ENCODE data around the gene LMO7. TPM values are rescaled to one million over a fixed set of nuclear protein-coding genes. Genes with fewer than 3 reads are reported as not detected.

LMO7 gene
- total RNA-seq, 1 experiment from 2014 or later, result 11.8 TPM

DNA sequence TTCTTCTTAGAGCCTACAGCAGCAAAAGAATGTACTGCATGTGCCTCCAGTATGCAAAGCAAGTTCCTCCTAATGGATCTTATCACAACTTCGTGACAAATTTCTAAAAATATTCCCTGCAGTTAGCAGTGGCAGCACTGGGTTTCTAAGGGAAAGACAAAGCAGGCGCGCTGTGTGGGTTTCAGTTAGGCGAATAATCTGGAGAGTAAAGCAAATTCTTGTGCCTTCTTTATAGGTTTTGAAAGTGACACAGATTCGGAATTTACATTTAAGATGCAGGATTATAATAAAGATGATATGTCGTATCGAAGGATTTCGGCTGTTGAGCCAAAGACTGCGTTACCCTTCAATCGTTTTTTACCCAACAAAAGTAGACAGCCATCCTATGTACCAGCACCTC lies 167.9 kb downstream of the LMO7 start:
- H3K27ac ChIP-seq (ENCODE audit: low read length), result no peak overlapping the region
- no peak for TF ChIP-seq TCF7L2 (IDR thresholded peaks at IDR 0.05; ENCODE audit: low read depth, low read length)
- TF ChIP-seq, protein P1, sequence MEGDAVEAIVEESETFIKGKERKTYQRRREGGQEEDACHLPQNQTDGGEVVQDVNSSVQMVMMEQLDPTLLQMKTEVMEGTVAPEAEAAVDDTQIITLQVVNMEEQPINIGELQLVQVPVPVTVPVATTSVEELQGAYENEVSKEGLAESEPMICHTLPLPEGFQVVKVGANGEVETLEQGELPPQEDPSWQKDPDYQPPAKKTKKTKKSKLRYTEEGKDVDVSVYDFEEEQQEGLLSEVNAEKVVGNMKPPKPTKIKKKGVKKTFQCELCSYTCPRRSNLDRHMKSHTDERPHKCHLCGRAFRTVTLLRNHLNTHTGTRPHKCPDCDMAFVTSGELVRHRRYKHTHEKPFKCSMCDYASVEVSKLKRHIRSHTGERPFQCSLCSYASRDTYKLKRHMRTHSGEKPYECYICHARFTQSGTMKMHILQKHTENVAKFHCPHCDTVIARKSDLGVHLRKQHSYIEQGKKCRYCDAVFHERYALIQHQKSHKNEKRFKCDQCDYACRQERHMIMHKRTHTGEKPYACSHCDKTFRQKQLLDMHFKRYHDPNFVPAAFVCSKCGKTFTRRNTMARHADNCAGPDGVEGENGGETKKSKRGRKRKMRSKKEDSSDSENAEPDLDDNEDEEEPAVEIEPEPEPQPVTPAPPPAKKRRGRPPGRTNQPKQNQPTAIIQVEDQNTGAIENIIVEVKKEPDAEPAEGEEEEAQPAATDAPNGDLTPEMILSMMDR (IDR thresholded peaks at IDR 0.05), result no peak
- DNase-seq (ENCODE audit: low read depth, low spot score) (no peak), ATAC-seq (no peak)
- in situ Hi-C loops (cut with HindIII; ENCODE audit: low pct_unique_long_range_greater_than_20kb, low sequenced_read_pairs), result no loop called here
- no peaks in the 10 kb centered on the region for H3K27me3 ChIP-seq (ENCODE audit: control insufficient read depth, insufficient read depth, low read length)
- POLR2A ChIA-PET, result no interaction called here
- H3K4me1 ChIP-seq (ENCODE audit: control insufficient read depth, insufficient read depth, low read length), result no peaks in the 10 kb centered on the region; the same call in 1 of the 2 replicates
- no peak overlapping the region for H3K4me3 ChIP-seq (ENCODE audit: low read depth in 2 of 2, low read length in 2 of 2)
- intact Hi-C loops (cut with micrococcal nuclease; ENCODE audit: unreplicated experiment), result no loop called here
- H3K36me3 ChIP-seq (ENCODE audit: control insufficient read depth, insufficient read depth, low read length), result no peaks in the 10 kb centered on the region
- no TSS peak for BruUV-seq (replicated peaks)
- CTCF ChIA-PET, result no interaction called here
- H3K9me3 ChIP-seq (ENCODE audit: control insufficient read depth, insufficient read depth, low read depth, low read length), result no peaks in the 10 kb centered on the region

DNA sequence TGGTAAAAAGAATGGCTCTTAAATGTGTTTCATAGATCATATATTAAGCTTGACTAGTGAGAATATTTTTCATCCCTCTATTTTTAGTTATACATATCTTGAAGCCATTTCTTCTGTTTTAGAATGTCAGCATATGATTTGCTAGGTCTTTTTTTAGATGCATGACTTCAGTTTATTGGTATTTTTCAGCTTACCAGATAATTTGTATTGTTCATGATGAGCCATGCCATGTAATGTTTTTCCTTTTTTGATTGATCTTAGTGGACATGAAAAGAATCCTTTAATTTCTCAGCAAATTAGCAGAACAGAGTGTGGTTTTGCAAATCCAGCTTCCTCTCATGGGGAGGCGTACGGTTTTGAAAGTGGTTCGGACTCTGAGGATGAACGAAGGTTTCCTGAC lies 168.5 kb downstream of the LMO7 start:
- intact Hi-C loops (cut with micrococcal nuclease; ENCODE audit: unreplicated experiment) (no loop called here), in situ Hi-C loops (cut with HindIII; ENCODE audit: low pct_unique_long_range_greater_than_20kb, low sequenced_read_pairs) (no loop called here)
- H3K9me3 ChIP-seq (ENCODE audit: control insufficient read depth, insufficient read depth, low read depth, low read length), result no peaks in the 10 kb centered on the region
- ATAC-seq, result no peak
- H3K27ac ChIP-seq (ENCODE audit: low read length), result no peak overlapping the region
- H3K27me3 ChIP-seq (ENCODE audit: control insufficient read depth, insufficient read depth, low read length), result no peaks in the 10 kb centered on the region
- ChIA-PET POLR2A (no interaction called here), CTCF (no interaction called here)
- H3K4me1 ChIP-seq (ENCODE audit: control insufficient read depth, insufficient read depth, low read length), result no peaks in the 10 kb centered on the region; the same call in 1 of the 2 replicates
- no TSS peak for BruUV-seq (replicated peaks)
- H3K36me3 ChIP-seq (ENCODE audit: control insufficient read depth, insufficient read depth, low read length), result no peaks in the 10 kb centered on the region
- TF ChIP-seq, protein P1 (IDR thresholded peaks at IDR 0.05), result no peak
- TF ChIP-seq SIN3A (IDR thresholded peaks at IDR 0.05; ENCODE audit: borderline replicate concordance, insufficient read depth, low read depth, low read length) (no peak), TCF7L2 (IDR thresholded peaks at IDR 0.05; ENCODE audit: low read depth, low read length) (no peak), POLR2AphosphoS5 (IDR thresholded peaks at IDR 0.05; ENCODE audit: low read depth, low read length) (no peak)
- TF ChIP-seq, protein P2, sequence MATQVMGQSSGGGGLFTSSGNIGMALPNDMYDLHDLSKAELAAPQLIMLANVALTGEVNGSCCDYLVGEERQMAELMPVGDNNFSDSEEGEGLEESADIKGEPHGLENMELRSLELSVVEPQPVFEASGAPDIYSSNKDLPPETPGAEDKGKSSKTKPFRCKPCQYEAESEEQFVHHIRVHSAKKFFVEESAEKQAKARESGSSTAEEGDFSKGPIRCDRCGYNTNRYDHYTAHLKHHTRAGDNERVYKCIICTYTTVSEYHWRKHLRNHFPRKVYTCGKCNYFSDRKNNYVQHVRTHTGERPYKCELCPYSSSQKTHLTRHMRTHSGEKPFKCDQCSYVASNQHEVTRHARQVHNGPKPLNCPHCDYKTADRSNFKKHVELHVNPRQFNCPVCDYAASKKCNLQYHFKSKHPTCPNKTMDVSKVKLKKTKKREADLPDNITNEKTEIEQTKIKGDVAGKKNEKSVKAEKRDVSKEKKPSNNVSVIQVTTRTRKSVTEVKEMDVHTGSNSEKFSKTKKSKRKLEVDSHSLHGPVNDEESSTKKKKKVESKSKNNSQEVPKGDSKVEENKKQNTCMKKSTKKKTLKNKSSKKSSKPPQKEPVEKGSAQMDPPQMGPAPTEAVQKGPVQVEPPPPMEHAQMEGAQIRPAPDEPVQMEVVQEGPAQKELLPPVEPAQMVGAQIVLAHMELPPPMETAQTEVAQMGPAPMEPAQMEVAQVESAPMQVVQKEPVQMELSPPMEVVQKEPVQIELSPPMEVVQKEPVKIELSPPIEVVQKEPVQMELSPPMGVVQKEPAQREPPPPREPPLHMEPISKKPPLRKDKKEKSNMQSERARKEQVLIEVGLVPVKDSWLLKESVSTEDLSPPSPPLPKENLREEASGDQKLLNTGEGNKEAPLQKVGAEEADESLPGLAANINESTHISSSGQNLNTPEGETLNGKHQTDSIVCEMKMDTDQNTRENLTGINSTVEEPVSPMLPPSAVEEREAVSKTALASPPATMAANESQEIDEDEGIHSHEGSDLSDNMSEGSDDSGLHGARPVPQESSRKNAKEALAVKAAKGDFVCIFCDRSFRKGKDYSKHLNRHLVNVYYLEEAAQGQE (IDR thresholded peaks at IDR 0.05; ENCODE audit: insufficient read depth in 1 of 2, low read depth in 2 of 2, low read length in 1 of 2), result no peak
- DNase-seq (ENCODE audit: low read depth, low spot score), result no peak
- H3K4me3 ChIP-seq (ENCODE audit: low read depth in 2 of 2, low read length in 2 of 2), result no peak overlapping the region

DNA sequence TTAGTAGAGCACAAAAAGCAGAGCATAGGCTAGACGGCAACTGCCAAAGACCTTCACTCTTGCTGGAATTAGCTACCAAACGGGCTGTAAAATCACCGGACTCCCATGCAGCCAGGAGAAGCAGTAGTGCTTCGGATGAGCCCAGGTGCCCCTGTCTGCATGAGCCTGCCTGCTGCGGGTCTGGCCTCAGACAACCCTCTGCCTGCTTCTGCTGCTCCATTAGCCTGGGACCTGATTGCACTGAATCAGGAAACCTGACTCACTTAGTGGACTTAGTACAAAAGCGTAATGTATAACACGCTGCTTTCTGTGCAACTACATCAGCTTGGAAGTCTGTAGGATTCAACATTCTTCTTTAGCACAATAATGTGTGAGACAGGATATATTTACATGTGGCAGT lies 170.0 kb downstream of the LMO7 start:
- ChIA-PET POLR2A (no interaction called here), CTCF (no interaction called here)
- H3K36me3 ChIP-seq (ENCODE audit: control insufficient read depth, insufficient read depth, low read length), result no peaks in the 10 kb centered on the region
- no TSS peak for BruUV-seq (replicated peaks)
- H3K27me3 ChIP-seq (ENCODE audit: control insufficient read depth, insufficient read depth, low read length), result no peaks in the 10 kb centered on the region
- intact Hi-C loops (cut with micrococcal nuclease; ENCODE audit: unreplicated experiment) (no loop called here), in situ Hi-C loops (cut with HindIII; ENCODE audit: low pct_unique_long_range_greater_than_20kb, low sequenced_read_pairs) (no loop called here)
- TF ChIP-seq TCF7L2 (IDR thresholded peaks at IDR 0.05; ENCODE audit: low read depth, low read length) (no peak), SIN3A (IDR thresholded peaks at IDR 0.05; ENCODE audit: borderline replicate concordance, insufficient read depth, low read depth, low read length) (no peak), POLR2AphosphoS5 (IDR thresholded peaks at IDR 0.05; ENCODE audit: low read depth, low read length) (no peak)
- TF ChIP-seq, protein P1 (IDR thresholded peaks at IDR 0.05), result no peak
- TF ChIP-seq, protein P2 (IDR thresholded peaks at IDR 0.05; ENCODE audit: insufficient read depth in 1 of 2, low read depth in 2 of 2, low read length in 1 of 2), result no peak
- no peaks in the 10 kb centered on the region for H3K4me1 ChIP-seq (ENCODE audit: control insufficient read depth, insufficient read depth, low read length)
- H3K4me3 ChIP-seq (ENCODE audit: low read depth in 2 of 2, low read length in 2 of 2), result no peak overlapping the region
- H3K9me3 ChIP-seq (ENCODE audit: control insufficient read depth, insufficient read depth, low read depth, low read length), result no peaks in the 10 kb centered on the region
- no peak overlapping the region for H3K27ac ChIP-seq (ENCODE audit: low read length)
- DNase-seq (ENCODE audit: low read depth, low spot score) (no peak), ATAC-seq (no peak)

Measured in Panc1 (cell line).